GM21619 (cell line): ENCODE measurements around the gene DNAJC11.
"Not testable (repeated sequence)": the region's sequence is repeated elsewhere in the genome, so short reads cannot be mapped to it uniquely, and the experiment has no call there.

ENCODE experiments used
- ATAC-seq: cut with Tn5 transposase; IDR thresholded peaks from one replicate; pipeline ENCODE4 v1.9.1; 2021; ENCODE audit not compliant: unreplicated experiment

Gene DNAJC11, protein sequence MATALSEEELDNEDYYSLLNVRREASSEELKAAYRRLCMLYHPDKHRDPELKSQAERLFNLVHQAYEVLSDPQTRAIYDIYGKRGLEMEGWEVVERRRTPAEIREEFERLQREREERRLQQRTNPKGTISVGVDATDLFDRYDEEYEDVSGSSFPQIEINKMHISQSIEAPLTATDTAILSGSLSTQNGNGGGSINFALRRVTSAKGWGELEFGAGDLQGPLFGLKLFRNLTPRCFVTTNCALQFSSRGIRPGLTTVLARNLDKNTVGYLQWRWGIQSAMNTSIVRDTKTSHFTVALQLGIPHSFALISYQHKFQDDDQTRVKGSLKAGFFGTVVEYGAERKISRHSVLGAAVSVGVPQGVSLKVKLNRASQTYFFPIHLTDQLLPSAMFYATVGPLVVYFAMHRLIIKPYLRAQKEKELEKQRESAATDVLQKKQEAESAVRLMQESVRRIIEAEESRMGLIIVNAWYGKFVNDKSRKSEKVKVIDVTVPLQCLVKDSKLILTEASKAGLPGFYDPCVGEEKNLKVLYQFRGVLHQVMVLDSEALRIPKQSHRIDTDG

DNA sequence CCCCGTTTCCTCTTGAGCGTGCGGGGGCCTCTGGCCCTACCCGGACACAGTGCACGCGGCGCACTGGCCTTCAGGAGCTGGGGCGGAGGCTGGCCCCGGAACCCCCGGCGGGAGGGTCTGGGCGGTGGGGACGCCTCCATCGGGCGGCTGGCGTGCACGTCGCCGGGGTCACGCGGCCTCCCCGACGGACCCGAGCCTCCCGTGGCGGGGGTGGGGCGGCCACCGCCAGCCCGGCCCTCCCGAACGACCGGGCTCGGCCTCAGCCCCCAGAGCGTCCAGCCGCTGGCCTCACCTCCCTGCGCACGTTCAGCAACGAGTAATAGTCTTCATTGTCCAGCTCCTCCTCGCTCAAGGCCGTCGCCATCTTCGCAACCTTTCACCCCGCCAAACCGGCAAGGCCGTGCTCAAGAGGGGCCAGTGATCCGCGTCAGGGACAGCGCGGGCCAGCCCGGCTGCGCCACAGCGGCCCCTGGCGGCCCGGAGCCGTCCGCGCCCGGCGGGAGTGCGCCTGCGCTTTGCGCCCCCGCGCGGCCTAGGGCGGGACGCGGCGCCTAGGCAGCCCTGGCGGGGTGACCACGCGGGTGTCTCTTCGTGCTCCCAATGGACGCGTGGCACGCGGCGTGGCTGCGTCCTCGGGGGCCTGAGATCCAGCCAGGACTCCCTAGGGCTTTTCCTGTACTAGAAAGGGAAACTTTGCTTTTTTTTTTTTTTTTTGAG, at the start of gene DNAJC11:
Gene DNAJC11, minus strand, starts transcription at position 380 of the 717 bp plus-strand sequence. Its CDS starts 16 bp downstream, at position 364.
- peak; percentile 93 for ATAC-seq

DNA sequence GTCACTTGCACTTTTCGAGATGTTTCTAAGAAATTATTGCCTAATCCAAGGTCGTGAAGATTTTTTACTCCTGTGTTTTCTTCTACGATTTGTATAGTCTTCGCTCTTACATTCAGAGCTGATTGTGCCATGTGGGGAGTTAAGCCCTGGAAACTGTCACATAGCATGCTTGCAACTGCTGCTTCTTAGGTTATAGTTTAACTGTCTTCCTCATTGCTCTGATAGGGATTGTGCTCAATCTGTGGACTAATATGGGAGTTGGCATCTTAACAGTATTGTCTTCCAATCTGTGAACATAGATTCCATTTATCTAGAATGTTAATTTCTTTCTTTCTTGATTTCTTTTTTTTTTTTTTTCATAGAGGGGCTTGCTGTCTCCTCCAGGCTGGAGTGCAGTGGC, 48.9 kb upstream of the DNAJC11 start:
- ATAC-seq = no peak

DNA sequence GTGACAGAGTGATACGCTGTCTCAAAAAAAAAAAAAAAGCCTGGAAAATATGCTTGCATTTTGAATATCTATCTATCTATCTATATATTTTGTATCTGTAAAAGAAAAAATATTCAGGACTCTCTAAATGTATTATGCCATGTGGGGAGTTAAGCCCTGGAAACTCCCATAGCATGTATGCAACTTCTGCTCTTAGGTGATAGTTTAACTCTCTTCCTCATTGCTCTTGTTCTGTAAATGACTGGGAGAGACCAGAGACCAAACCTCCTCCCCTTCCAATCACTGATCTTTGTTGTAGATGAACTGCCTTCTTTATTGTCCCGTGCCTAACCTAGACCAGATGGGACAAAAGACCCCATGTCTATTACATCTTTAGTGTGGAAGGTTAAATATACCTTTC, 46.1 kb upstream of the DNAJC11 start:
- ATAC-seq = no peak

DNA sequence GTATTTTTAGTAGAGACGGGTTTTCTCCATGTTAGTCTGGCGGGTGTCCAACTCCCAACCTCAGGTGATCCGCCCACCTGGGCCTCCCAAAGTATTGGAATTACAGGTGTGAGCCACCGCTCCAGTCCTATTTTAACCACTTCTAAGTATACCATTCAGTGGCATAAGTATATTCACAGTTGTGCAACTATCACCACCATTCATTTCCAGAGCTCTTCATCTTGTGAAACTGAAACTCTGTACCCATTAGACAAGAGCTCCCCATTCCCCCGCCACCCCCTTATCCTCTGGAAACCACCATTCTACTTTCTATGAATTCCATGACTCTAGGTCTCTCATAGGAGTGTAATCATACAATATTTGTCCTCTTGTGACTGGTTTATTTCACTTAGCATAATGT, 43.5 kb upstream of the DNAJC11 start:
- no peak for ATAC-seq

DNA sequence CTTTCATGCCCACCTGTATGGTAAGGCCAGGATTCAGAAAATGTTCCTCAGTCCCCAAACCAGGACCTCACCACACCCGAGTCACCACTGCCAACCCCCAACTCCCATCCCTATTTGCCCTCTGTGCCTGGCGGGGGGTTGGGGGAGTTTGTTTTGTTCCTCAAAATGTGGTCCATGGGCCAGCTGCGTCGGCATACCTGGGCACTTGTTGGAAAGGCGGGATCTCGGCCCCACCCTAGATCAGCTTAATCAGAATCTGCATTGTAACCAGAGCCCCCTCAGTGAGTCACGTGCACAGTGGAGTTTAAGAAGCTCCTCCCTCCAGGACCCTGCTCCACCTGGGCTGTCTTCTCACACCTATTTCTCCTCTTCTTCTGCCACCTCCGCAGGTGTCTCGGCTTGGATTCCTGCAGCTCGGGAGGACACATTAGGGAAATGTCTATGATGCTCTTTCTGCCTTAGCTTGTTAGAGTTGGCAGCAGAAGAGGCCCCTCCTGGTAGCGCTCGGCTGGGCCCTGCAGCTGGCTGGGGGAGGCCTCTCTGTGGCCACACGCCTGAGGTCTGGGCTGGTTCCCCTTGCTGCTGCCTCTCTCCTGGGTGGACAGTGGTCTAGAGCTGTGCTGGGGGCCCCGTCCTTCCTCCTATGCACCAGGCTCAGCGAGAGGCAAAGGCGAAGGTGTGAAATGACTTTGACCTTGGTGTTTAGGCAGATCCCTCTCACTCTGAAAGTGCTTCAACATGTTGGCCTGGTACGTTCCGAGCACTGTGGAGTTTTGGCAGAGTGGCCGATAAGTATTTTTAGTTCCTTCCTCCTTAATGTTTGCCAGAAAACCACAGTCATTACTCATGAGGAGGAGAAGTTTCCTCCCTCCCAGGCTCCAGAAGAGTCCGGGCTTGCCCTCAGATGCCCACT, 41.8 kb upstream of the DNAJC11 start:
- no peak for ATAC-seq

DNA sequence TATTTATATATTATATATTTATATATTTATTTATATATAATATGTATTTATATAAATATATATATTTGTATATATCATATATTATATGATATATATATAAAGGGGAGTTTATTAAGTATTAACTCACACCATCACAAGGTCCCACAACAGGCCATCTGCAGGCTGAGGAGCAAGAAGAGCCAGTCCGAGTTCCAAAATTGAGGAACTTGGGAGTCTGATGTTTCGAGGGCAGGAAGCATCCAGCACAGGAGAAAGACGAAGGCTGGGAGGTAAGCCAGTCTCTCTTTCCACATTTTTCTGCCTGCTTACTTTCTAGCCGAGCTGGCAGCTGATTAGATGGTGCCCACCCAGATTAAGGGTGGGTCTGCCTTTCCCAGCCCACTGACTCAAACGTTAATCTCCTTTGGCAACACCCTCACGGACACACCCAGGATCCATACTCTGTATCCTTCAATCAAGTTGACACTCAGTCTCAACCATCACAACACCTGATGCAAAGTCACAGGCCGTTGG, 41.1 kb upstream of the DNAJC11 start:
- not testable (repeated sequence) for ATAC-seq

DNA sequence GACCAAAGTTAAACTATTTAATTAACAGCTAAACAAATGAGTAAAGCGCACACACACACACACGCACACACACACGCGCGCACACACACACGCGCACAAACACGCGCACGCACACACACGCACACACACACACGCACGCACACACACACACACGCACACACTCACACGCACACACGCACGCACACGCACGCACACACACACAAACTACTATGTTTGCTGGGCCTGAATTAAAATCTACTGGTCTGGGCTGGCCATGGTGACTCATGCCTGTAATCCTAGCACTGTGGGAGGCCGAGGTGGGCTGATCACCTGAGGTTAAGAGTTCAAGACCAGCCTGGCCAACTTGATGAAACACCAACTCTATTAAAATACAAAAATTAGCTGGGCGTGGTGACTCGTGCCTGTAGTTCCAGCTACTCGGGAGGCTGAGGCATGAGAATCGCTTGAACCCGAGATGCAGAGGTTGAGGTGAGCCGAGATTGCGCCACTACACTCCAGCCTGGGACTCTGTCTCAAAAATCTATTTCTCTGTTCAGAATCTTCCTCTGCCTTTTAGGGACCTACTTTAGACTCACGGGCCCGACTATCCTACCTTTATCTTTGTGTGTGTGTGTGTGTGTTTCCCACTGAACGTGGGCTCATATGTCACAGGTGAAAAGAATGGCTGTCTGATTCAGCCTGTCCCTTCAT, 37.5 kb upstream of the DNAJC11 start:
- ATAC-seq = no peak

DNA sequence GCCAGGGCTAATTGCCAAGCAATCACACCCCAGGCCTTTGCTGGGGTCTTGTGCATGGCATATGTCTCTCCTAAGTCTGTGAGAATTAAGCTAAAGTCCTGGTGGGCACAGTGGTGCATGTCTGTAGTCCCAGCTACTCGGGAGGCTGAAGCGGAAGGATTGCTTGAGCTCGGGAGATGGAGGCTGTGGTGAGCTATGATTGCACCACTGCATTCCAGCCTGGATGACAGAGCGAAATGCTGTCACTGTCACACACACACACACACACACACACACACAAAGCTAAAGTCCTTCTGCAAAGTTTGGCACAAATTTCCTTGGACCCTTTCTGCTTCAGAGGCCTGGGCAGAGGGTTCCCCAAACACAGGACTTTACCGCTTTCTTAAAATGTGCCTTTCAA, 31.3 kb upstream of the DNAJC11 start:
- ATAC-seq = no peak

DNA sequence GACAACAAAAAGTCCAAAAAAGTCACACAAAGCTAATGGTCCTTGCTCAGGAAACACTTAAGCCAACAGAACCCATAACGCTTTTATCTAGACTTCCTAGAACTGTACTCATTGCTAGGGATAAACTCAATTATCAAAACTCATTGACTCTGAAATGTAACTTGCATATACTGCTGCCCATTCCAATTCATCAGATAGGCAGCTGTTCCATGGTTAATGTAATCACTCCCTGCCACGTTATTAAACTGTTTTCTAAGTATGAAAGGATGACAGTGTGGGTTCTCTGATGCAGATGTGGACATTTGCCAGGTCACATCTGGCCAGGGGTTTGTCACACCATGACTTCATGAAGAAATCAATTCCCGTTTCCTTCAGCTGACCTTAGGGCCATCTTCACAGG, 30.3 kb upstream of the DNAJC11 start:
- ATAC-seq = no peak

DNA sequence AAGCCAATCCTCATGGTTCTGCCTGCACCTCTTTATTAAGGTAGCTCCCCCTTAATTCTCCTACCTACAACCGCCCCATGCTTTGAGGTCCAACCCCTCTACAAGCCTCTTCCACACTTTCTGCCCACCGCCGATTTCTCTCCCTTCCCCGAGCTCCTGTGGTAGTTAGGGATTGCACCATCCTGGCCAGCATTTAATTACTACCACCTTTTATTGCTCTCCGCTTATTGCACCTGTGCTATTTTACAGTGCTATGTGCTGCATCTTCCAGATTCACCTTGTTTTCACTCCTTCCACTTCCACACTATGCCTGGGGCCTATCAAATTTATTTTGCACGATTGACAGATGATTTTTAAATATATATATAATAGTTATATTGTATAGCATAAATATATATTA, 29.3 kb upstream of the DNAJC11 start:
- ATAC-seq = no peak

DNA sequence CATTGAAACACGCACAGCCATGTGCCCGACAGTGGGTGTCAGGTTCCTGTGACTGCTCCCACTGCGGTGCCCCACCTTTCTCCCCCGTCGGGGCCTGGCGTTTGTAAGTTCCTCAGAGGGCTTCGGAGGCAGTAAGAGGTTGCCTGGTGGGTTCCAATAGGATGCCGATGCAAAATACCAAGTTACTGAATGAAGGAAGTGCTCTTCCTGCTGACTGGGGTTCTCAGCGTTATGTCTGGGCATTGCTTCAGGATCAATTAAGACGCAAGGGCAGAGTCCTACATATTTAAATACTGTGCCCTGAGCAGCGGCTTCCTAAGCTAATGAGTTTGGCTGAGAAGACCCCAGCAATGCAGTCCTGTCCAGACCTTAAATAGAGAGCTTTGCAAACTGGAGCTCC, 28.9 kb upstream of the DNAJC11 start:
- ATAC-seq = no peak

DNA sequence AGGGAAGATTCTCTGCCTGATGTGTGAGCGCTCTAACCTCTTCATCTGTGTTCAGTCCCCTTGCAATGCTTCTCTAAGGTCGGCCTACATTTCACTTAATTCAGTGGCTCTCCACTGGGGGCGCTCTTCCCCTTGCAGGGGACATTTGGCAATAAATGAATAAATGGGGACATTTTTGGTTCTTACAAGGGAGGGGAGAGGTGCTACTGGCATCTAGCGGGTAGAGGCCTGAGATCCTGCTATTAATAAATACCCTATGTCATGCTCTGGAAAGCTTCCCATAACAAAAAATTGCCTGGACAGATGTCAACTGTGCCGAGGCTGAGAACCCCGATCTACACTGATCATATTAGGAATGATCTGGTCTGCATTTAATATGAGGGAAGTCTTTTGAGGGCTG, 25.9 kb upstream of the DNAJC11 start:
- ATAC-seq = no peak

DNA sequence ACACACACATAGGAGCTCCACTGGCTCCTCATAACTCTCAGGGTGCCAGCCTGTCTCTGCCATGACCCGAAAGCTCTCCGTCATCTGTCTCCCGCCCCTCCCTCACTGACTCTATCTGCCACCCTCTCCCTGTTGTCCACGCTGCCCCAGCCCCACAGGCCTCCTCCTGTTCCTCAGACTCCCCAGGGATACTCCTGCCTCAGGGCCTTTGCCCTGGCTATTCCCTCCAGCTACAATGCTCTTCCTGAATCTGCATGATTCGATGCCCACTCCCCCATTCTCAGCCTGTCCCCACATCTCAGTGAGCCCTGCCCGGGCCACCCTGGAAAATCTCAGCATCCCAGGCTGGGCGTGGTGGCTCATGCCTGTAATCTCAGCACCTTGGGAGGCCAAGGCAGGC, 24.6 kb upstream of the DNAJC11 start:
- no peak for ATAC-seq

DNA sequence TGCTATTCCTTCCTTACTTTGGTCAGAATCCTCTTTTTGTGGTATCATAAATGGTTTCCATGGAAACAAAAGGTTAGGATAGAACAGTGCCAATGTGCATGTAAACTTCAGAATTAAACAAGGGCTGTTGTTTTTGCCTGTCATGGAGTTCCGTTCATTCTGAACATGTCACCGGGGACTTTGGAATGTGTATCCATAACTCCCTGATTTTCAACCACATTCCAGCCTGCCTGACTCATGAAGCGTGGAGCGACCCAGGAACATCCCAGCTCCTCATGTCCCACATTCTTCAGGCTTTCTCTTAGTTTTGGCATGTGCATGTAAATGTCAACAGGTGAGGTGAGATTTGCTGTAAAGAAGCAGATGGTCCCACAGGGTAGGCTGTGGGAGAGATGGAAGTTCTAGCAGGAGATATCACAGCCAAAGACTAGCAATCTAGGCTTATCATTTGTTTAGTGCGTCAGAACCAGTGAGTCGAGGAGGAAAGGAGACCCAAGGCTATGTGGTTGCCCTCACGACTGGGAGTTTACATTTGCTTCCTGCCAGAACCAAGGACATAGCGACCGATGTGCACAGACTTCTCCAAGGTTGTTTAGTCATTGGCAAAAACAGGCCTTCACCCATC, 23.0 kb upstream of the DNAJC11 start:
- ATAC-seq = no peak

DNA sequence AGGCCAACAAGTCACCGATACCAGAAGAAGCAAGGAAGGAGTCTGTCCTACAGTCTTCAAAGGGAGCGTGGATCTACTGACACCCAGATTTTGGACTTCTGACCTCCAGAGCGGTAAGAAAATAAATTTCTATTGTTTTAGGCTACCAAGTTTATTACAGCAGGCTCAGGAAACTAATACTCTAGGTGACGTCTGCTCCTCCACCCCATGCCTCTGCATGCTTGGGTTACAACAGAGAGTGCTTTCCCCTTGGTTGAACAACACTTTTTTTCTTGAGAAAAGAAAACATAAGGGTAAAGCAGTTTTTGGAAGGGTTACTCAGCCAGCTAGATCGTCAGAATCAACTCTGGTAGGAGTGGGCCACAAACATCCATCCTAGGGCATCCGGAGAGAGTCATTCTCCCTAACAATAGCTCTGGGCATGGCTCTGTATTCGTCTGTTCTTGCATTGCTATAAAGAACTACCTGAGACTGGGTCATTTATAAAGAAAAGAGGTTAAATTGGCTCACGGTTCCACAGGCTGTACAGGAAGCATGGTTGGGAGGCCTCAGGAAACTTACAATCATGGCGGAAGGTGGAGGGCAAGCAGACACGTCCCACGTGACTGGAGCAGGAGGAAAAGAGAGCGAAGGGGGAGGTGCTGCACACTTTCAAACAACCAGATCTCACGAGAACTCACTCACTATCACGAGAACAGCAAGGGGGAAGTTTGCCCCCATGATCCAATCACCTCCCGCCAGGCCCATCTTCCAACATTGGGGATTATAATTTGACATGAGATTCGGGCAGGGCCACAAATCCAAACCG, 22.2 kb upstream of the DNAJC11 start:
- ATAC-seq = no peak

DNA sequence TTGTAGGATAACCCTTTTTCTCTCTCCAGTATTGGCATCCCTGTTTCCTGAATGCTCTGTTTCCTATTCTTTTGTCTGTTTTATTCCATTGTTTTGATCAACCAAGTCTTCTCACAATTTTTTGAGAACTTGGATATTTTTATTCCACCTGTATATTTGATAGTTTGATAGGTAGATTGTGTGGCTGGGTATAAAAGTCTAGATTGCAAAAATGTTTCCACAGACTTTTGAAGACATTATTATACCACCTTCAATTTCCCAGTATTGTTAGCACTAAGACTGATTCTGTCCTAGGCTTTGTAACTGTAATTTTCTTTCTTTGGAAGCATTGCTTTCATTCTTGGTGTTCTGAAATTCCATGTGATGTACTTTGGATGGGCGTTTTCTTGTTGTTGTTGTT, 9.6 kb upstream of the DNAJC11 start:
- ATAC-seq = no peak

DNA sequence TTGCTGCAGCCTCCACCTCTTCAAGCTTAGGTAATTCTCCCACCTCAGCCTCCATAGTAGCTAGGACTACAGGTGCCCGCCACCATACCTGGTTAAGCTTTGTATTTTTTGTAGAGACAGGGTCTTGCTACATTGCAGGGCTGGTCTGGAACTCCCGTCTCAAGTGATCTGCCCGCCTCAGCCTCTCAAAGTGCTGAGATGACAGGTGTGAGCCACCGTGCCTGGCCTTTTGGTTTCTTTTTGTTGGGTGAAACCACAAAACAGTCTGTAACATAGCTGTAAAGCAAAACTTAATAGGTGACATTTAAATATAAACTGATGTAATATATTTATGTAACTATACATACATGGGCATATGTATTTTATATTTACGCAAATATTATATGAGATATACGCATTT, 3.1 kb upstream of the DNAJC11 start:
- ATAC-seq = no peak

DNA sequence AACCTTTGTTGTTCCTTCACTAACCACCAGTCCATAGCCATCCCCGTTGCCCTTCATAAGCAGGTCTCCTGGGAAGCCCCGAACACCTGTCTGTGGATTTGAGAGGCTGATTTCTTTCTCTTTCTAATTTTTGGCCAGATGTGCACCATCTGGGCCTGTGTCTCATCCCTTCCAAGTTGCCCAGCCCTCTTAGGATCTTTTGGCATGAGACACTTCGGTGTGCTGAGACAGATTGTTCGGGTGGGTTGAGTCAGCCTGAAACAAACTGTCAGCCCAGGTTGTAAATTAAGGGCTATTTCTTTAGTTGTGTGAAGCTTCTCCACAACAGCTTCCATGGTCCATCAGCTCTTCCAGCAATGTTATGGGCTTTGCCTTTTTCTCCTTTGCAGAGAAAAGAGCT, 1.4 kb upstream of the DNAJC11 start:
- ATAC-seq = no peak

DNA sequence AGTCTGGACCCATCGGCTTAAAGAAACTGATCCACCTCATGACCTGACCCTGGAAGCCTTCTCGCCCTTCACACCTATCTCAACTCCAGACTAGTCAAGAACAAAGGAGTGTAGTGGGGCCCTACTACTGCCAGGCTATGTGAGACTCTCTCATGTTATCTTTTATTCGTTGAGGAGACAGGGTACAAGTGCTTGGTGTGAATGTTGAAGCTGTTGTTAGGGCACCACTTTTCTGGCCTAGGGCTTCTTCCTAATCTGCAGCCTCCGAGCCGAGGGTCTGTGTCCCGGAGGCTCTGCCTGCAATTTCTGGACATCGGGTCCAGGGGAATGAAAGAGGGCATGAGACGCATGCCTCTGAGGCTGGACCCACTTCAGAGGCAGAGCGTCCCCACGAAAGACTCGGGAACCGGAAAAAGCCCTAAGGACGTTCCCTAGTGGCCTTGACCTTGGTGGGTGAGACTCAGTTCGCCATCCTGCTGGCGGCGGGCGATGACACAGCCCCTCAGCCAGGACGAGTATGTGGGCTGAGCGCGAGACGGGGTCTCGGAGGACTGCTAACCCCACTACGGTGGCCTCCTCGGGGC, 671 bp downstream of the DNAJC11 start:
- ATAC-seq = no peak
